Heart left ventricle (tissue), 13 donors: ENCODE results near the gene CAST.
A peak's percentile ranks its signal among the peaks of the same experiment; 100 is the strongest.

ENCODE experiments used
- CTCF ChIP-seq, 12 donors: fragments of 200-600 bp; sonication (generic) in 4 of 12; IDR thresholded peaks; one replicate each; pipeline versions ENCODE4 v1.5.0 to v1.8.0; 2018 to 2022; ENCODE audit warnings: antibody characterized with exemption in 12 of 12, mild to moderate bottlenecking in 5 of 12
- POLR2A ChIP-seq, 2 donors: fragments of 450-650 bp; IDR thresholded peaks; one replicate each; pipeline ENCODE4 v1.6.1; 2017; ENCODE audit warnings: antibody characterized with exemption in 2 of 2, mild to moderate bottlenecking in 2 of 2, moderate library complexity in 2 of 2
- donor health status: ischemic (EF 13 %, LVEDD 7.1; RV severe dilation, severe dysfunction).
- donor health status: DM: no; HTN: yes; CAD: no.
- donor health status: DM: no; HTN: no; CAD: no.
- donor health status: ischemic (EF 25% LVEDD 6.9; RV normal size, moderate dysfunction).
- donor health status: ischemic (EF 25% LVEDD 5.7; RV mildly dilated, moderate dysfunction).
- donor health status: ischemic (EF 35%, LVEDD 5.7; RV mildly dilated, moderate dysfunction).
- donor health status: nonischemic (EF 11% LVEDD 7.7; RV severe dilation, severe dysfunction).
- donor health status: DM: yes; HTN: yes; CAD: no.
- donor health status: PGD.
- donor health status: ischemic (EF 29% LVEDD 5.4; RV normal size, mild dysfunction).
- donor health status: nonischemic (EF 23%, LVEDD 6.1; RV moderate dilation, normal function).

GRCh38 chr5:96661855-96662724, at the start of gene CAST:
- peak in 1 of 2 donors; percentile 56 for TF ChIP-seq POLR2A (IDR thresholded peaks at IDR 0.05)
- no peak for TF ChIP-seq CTCF (IDR thresholded peaks at IDR 0.05)
